ENCODE data around the gene VDAC1. TPM values are rescaled to one million over a fixed set of nuclear protein-coding genes. Genes with fewer than 3 reads are reported as not detected.
"Not testable (repeated sequence)": the region's sequence is repeated elsewhere in the genome, so short reads cannot be mapped to it uniquely, and the experiment has no call there.

VDAC1 gene
- total and polyA plus RNA-seq, 2 donors, result 94.3 to 136 TPM

DNA sequence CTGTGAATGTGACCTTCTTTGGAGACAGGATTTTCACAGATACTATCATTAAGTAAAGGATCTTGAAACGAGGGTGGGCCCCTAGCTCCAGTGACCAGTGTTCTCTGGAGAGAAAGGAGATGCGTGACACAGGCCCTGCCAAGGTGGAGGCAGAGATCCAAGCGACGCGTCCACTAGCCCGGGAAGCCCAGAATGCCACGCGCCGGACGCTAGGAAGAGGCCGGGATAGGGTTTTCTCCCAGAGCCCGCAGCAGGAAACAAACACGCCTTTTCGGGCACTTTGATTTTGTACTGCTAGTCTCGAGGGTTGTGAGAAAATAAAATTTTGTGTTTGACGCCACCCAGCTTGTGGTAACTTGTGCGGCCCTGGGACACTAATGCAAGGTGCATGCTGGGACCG lies 29.6 kb upstream of the VDAC1 start:
- Histone ChIP-seq H3K4me3 (ENCODE audit: low read depth, low read length) (no peak overlapping the region), H3K36me3 (ENCODE audit: insufficient read depth) (no peaks in the 10 kb centered on the region), H3K4me1 (ENCODE audit: insufficient read depth) (no peaks in the 10 kb centered on the region), H3K27ac (ENCODE audit: low read depth) (no peak overlapping the region)
- DNase-seq (ENCODE audit: extremely low spot score), result no peak
- 88% methylated on average over 18 of the region's 18 CpGs for WGBS

DNA sequence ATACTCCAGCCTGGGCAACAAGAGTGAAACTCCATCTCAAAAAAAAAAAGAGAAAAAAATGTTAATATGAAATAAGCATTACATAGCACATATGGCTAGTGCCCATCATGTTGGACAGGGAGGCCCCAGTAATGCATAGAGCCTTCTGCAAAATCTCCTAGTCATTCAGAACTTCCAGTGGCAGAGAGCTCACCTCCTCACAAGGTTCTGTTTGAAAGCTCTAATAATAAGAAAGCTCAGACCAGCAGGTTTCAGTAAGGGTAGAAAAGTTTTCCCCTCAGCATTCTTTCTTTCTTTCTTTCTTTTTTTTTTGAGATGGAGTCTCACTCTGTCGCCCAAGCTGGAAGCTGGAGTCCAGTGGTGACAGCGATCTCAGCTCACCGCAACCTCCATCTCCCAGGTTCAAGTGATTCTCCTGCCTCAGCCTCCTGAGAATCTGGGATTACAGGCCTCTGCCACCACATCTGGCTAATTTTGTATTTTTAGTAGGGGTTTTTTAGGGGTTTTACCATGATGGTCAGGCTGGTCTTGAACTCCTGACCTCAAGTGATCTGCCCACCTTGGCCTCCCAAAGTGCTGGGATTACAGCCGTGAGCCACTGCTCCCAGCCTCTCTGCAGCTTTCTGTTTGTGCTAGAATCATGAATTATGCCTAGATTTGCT lies 25.7 kb upstream of the VDAC1 start:
- DNase-seq (ENCODE audit: extremely low spot score); H3K4me1 ChIP-seq (ENCODE audit: insufficient read depth); H3K27ac ChIP-seq (ENCODE audit: low read depth); H3K4me3 ChIP-seq (ENCODE audit: low read depth, low read length); H3K36me3 ChIP-seq (ENCODE audit: insufficient read depth): not testable (repeated sequence)
- 86% methylated on average over 4 of the region's 4 CpGs for WGBS

DNA sequence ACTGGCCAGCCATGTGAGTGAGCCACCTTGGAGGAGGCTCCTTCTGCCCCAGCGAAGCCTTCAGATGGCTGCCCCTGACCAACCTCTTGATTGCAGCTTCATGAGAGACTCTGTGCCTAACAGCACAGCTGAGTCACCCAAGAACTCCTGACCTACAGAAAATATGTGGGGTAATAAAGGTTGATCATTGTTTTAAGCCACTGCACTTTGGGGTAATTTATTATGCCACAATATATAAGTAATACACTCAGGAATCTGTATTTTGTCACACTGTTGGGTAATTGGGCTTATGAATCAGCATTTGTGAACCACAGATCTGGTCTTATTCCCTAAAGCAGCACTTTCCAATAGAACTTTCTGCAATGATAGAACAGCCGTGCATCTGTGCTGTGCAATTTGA lies 24.4 kb upstream of the VDAC1 start:
- no peaks in the 10 kb centered on the region for H3K36me3 ChIP-seq (ENCODE audit: insufficient read depth)
- 93% methylated on average over 2 of the region's 2 CpGs for WGBS
- DNase-seq (ENCODE audit: extremely low spot score), result no peak
- no peaks in the 10 kb centered on the region for H3K4me1 ChIP-seq (ENCODE audit: insufficient read depth)
- no peak overlapping the region for H3K27ac ChIP-seq (ENCODE audit: low read depth)
- no peak overlapping the region for H3K4me3 ChIP-seq (ENCODE audit: low read depth, low read length)

DNA sequence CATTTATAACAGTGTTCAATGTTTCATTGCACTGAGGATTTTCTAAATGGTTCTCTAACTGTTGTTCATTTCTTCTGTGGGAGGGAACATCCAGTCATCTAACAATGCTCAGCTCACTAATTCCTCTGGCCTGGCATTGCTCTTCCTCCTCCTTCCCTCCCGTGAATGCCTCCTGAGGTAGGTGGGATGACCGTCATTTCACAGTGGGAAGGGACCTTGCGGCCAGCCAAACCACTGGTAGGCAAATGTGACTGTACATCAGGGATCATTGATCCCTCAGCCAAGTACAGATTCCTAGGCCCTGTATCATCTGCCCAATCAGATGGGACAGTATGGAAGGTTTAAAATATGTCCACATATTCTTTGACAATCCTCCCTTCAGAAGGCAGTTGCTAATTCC lies 23.7 kb upstream of the VDAC1 start:
- Histone ChIP-seq H3K4me1 (ENCODE audit: insufficient read depth) (no peaks in the 10 kb centered on the region), H3K27ac (ENCODE audit: low read depth) (no peak overlapping the region), H3K4me3 (ENCODE audit: low read depth, low read length) (no peak overlapping the region), H3K36me3 (ENCODE audit: insufficient read depth) (no peaks in the 10 kb centered on the region)
- DNase-seq (ENCODE audit: extremely low spot score), result no peak
- WGBS, result 93% methylated on average over 3 of the region's 3 CpGs

DNA sequence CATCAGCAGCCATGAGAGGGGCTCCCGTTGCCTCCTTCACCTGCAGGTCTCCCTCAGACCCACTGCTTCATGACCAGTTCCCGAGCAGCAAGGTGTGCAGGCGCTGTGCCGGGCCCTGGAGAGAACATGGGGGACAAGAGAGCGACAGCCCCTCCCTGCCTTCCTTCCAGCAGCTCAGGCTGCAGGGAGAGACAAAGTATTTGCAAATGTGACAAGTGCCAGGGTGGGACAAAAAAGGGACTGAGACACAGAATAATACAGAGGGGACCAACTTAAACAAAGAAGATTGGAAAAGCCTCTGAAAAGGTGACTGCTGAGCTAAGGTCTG lies 22.5 kb upstream of the VDAC1 start:
- Histone ChIP-seq H3K4me1 (ENCODE audit: insufficient read depth) (no peaks in the 10 kb centered on the region), H3K4me3 (ENCODE audit: low read depth, low read length) (no peak overlapping the region), H3K36me3 (ENCODE audit: insufficient read depth) (no peaks in the 10 kb centered on the region), H3K27ac (ENCODE audit: low read depth) (no peak overlapping the region)
- no peak for DNase-seq (ENCODE audit: extremely low spot score)
- WGBS, result 86% methylated on average over 5 of the region's 5 CpGs

DNA sequence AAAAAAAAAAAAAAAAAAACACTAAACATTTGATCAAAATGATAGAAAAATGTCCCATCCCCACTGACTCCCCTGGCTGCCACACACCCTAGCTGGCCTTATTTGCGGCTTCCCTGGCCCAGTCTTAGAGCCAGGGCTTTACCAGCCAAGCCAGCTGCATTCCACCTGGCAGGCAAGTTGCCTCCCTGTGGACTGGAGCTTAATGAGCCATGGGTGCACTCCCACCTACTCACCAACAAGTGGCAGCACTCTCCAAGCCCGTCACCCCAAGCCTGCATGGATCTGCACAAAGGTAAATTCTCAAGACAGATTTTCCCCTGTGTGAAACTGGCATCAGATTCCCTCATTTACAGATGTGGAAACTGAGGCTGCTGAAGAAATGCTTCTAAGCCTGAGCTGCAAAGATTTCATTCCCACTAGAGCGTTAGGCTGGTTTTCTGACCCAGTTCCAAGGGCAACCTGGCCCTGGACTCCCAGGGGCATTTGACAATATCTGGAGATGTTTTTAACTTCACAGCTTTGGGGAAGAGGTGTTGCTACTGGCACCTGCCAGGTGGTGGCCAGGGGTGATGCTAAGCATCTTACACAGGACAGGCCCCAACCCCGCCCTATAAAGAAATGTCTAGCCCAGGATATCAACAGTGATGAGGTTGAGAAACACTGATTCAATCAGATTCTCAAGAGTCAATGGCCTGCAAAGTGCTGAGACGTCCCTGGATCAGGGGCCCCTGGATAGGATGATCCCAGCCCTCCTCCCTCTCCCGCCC lies 21.9 kb upstream of the VDAC1 start:
- no peak for DNase-seq (ENCODE audit: extremely low spot score)
- Histone ChIP-seq H3K27ac (ENCODE audit: low read depth) (no peak overlapping the region), H3K36me3 (ENCODE audit: insufficient read depth) (no peaks in the 10 kb centered on the region), H3K4me1 (ENCODE audit: insufficient read depth) (no peaks in the 10 kb centered on the region), H3K4me3 (ENCODE audit: low read depth, low read length) (no peak overlapping the region)
- 67% methylated on average over 6 of the region's 6 CpGs for WGBS

DNA sequence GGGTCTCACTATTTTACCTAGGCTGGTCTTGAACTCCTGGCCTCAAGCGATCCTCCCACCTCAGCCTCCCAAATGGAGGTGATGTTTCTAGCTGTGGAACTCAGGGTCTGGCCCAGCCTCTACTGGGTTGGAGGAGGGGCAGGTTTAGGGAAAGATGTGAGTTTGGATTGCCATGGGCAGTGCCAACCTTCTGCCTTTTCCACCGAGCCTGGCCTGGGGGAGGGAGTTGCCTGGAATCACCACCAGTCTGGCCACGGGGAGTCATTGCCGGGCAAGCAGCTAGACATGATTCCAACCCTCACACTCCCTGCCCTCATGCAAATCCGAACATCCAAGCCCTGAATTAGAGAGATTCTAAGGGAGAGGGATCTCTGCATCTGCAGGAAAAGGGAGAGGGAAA lies 21.0 kb upstream of the VDAC1 start:
- Histone ChIP-seq H3K4me1 (ENCODE audit: insufficient read depth) (no peaks in the 10 kb centered on the region), H3K36me3 (ENCODE audit: insufficient read depth) (no peaks in the 10 kb centered on the region), H3K27ac (ENCODE audit: low read depth) (no peak overlapping the region), H3K4me3 (ENCODE audit: low read depth, low read length) (no peak overlapping the region)
- no peak for DNase-seq (ENCODE audit: extremely low spot score)
- WGBS, result 90% methylated on average over 5 of the region's 5 CpGs

DNA sequence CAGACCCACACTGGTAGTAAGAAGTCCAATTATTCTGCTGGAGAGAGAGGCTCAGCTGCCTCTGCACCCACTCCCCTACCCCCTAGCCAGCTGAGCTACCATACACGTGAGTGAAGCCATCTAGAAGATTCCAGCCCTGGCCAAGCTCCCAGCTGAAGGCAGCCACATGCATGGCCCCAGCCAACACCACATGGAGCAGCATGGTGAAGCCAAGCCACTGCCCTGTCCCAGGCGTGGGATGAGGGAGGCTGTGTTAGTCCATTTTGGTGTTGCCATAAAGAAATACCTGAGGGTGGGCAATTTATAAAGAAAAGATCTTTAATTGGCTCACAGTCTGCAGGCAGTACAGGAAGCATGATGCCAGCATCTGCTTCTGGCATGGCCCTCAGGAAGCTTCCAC lies 20.0 kb upstream of the VDAC1 start:
- WGBS, result 78% methylated on average over 2 of the region's 2 CpGs
- Histone ChIP-seq H3K36me3 (ENCODE audit: insufficient read depth) (no peaks in the 10 kb centered on the region), H3K4me3 (ENCODE audit: low read depth, low read length) (no peak overlapping the region), H3K27ac (ENCODE audit: low read depth) (no peak overlapping the region), H3K4me1 (ENCODE audit: insufficient read depth) (no peaks in the 10 kb centered on the region)
- DNase-seq (ENCODE audit: extremely low spot score), result no peak

DNA sequence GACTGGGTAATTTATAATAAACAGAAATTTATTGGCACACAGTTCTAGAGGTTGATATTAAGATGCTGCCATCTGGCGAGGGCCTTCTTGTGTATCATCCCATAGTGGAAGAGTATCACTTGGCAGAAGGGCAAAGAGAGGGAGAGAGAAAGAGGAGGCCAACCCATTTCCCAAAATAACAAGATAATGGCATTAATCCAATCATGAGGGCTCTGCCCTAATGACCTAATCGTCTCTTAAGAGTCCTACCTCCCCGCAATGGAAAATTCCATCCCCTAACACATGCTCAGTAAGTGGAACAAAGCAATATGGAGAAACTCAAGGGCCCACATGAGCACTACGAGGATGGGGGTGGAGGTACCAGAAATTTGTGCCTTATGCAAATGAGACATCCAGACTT lies 17.6 kb upstream of the VDAC1 start:
- H3K36me3 ChIP-seq (ENCODE audit: insufficient read depth), result no peaks in the 10 kb centered on the region
- H3K27ac ChIP-seq (ENCODE audit: low read depth), result no peak overlapping the region
- H3K4me1 ChIP-seq (ENCODE audit: insufficient read depth), result no peaks in the 10 kb centered on the region
- H3K4me3 ChIP-seq (ENCODE audit: low read depth, low read length), result no peak overlapping the region
- DNase-seq (ENCODE audit: extremely low spot score), result no peak
- WGBS, result 77% methylated on average over 4 of the region's 4 CpGs

DNA sequence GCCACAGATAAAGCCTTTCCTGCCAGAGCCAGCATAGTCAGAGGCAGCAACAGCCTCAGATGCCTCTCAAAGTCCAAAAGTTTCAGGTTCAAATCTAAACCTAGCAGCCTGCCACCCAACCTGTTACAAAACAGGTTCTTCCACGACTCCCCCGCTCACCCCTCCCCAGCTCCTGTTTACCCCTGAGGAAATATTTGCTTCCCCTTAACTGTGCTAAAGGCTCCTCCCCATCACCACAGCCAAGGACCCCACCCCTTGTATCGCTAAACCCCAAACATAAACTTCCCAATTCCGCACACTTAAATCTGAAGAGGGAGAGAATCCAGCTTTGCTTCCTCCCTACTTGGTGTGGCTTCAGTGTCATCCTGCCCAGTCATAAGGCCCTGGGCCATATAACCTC lies 15.4 kb upstream of the VDAC1 start:
- DNase-seq (ENCODE audit: extremely low spot score), result no peak
- H3K4me3 ChIP-seq (ENCODE audit: low read depth, low read length), result no peak overlapping the region
- whole genome bisulfite sequencing, result 43% methylated on average over 4 of the region's 4 CpGs
- no peak overlapping the region for H3K27ac ChIP-seq (ENCODE audit: low read depth)
- no peaks in the 10 kb centered on the region for H3K4me1 ChIP-seq (ENCODE audit: insufficient read depth)
- H3K36me3 ChIP-seq (ENCODE audit: insufficient read depth), result no peaks in the 10 kb centered on the region

DNA sequence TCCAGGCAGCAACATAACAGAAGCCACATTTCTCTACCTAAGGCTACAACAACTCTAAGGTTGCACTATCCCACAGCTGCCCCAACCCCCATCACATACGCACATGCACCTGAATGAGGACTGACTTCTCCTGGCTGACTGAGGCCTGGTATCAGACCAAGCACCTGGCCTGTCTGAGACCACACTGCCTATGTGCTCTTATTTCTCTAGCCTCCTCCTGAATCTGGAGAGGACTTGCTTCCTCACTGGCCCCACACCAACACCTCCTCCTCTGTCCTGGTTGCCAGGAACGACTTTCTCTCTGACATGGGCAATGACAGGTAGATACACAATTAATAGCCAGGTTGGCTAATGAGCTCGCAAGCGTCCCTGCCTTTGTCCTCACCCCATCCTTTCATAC lies 14.9 kb upstream of the VDAC1 start:
- Histone ChIP-seq H3K4me1 (ENCODE audit: insufficient read depth) (no peaks in the 10 kb centered on the region), H3K36me3 (ENCODE audit: insufficient read depth) (no peaks in the 10 kb centered on the region), H3K27ac (ENCODE audit: low read depth) (no peak overlapping the region), H3K4me3 (ENCODE audit: low read depth, low read length) (no peak overlapping the region)
- 77% methylated on average over 4 of the region's 4 CpGs for WGBS
- no peak for DNase-seq (ENCODE audit: extremely low spot score)

DNA sequence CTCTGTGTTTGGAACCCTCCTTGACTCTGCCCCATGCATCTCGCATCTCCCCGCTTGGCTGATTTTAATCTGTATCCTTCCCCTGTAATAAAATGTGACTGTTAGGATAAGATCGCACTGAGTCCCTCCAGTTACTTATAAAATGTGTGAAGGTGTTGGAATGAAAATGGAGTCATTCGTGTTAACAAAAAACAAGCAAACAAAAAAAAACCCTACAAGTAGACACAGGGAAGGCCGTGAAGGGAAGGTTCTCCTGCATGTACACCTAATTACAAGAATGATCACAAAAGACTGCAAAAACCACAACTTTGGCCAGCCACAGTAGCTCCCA lies 14.2 kb upstream of the VDAC1 start:
- no peaks in the 10 kb centered on the region for H3K36me3 ChIP-seq (ENCODE audit: insufficient read depth)
- no peak overlapping the region for H3K27ac ChIP-seq (ENCODE audit: low read depth)
- 83% methylated on average over 5 of the region's 5 CpGs for WGBS
- H3K4me3 ChIP-seq (ENCODE audit: low read depth, low read length), result no peak overlapping the region
- no peak for DNase-seq (ENCODE audit: extremely low spot score)
- H3K4me1 ChIP-seq (ENCODE audit: insufficient read depth), result no peaks in the 10 kb centered on the region

DNA sequence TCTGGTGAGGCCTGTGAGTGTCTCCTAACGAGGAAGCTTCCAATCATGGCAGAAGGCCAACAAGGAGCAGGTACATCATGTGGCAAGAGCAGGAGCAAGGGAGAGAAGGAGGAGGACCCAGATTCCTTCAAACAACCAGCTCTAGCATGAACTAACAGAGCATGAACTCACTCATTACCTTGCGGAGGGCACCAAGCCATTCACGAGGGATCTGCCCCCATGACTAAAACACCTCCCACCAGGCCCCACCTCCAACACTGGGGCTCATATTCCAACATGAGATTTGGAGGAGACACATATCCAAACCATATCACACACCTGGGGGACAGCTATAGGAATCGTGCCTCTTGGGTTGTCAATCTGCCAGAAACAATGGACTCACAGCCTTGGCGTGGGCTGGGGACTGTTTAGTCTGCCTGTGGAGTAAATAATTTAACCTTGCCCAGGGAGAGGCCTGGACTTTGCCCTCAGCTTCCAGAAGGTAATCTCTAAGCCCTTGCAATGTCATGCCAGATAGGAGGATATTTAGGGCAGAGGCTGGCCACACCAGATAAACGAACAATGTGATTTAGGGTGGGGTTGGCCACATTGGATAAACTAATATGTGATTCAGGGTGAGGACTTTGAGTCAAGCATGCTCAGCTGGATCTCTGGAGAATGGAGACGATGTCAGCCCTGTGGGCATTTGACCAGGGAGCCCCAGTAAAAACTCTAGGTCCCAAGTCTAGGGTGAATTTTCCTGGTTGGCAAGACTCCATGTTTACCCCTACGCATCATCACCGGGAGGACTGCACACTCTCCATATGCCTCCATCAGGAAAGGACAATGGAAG lies 13.6 kb upstream of the VDAC1 start:
- H3K4me3 ChIP-seq (ENCODE audit: low read depth, low read length), result no peak overlapping the region
- DNase-seq (ENCODE audit: extremely low spot score), result no peak
- H3K27ac ChIP-seq (ENCODE audit: low read depth), result no peak overlapping the region
- no peaks in the 10 kb centered on the region for H3K4me1 ChIP-seq (ENCODE audit: insufficient read depth)
- WGBS, result 66% methylated on average over 9 of the region's 9 CpGs
- no peaks in the 10 kb centered on the region for H3K36me3 ChIP-seq (ENCODE audit: insufficient read depth)

DNA sequence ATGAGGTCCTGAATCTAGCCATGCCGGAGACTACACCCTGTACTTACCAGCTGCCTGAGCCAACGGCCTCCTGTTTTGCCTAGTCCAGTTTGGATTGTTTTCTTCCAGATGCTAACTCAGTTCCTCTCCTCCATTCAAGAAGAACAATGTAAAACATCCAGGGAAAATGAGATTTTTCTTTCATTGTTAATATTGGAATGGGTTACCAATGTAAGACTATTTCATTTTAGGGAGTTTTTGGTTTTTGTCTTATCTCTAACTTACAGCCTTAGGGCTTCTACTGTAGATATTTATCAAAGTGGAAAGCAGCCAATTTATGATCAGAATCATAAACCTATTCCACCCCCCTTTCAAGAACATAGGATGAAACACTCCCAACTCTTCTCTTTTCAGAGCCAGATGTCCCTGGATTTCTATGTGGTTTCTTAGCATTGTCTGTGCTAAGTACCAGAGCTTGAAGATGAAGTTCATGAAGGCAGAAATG lies 3.5 kb upstream of the VDAC1 start:
- no peak for DNase-seq (ENCODE audit: extremely low spot score)
- WGBS, result 42% methylated on average over 2 of the region's 2 CpGs
- no peak overlapping the region for H3K27ac ChIP-seq (ENCODE audit: low read depth)

More for the DNA sequence above, 3.5 kb upstream of the VDAC1 start:
- no peaks in the 10 kb centered on the region for H3K4me1 ChIP-seq (ENCODE audit: insufficient read depth)
- no peaks in the 10 kb centered on the region for H3K36me3 ChIP-seq (ENCODE audit: insufficient read depth)
- H3K4me3 ChIP-seq (ENCODE audit: low read depth, low read length), result no peak overlapping the region

Data from urinary bladder (tissue), 4 donors.